Measurements from ENCODE around the gene TMEM184B.

Gene TMEM184B

GRCh38 chr22:38219632-38220031, 53.2 kb downstream of the TMEM184B start:
- Histone ChIP-seq H3K9me3 (replicated peaks in 1 of 2; ENCODE audit: control insufficient read depth in 2 of 2, insufficient read depth in 1 of 2, low read depth in 1 of 2, low read length in 2 of 2) (no peaks in the 10 kb centered on the region), H2AK5ac (ENCODE audit: low read depth, low read length) (no peak overlapping the region), H3K14ac (ENCODE audit: low read length) (no peak overlapping the region), H2BK5ac (ENCODE audit: low read length) (no peak overlapping the region), H3K4me2 (ENCODE audit: insufficient read depth, low read length, poor library complexity, severe bottlenecking) (no peak overlapping the region), H2BK120ac (ENCODE audit: low read depth, low read length) (no peak overlapping the region), H3K4me3 (ENCODE audit: low read length in 2 of 2) (no peak overlapping the region), H2BK12ac (ENCODE audit: low read length) (peak overlapping the region; percentile 93), H3K18ac (ENCODE audit: low read length) (peak overlapping the region; percentile 65), H3K4me1 (ENCODE audit: control insufficient read depth in 2 of 2, insufficient read depth in 1 of 2, low read depth in 1 of 2, low read length in 2 of 2) (peaks cover 7 to 20% of the 10 kb centered on the region in 2 donors), H3K36me3 (replicated peaks in 1 of 2; ENCODE audit: control insufficient read depth in 2 of 2, insufficient read depth in 2 of 2, low read length in 2 of 2) (peaks cover 17 to 45% of the 10 kb centered on the region in 2 donors), H3K79me1 (ENCODE audit: low read depth, low read length) (no peaks in the 10 kb centered on the region), H3K23ac (ENCODE audit: low read depth, low read length, poor library complexity) (peak overlapping the region; percentile 71), H4K91ac (ENCODE audit: low read depth, low read length, poor library complexity) (no peak overlapping the region), H3K4ac (ENCODE audit: low read length) (no peak overlapping the region), H3K9ac (ENCODE audit: low read depth, low read length, poor library complexity) (peak overlapping the region; percentile 63), H2AFZ (ENCODE audit: low read length) (no peak overlapping the region), H4K8ac (ENCODE audit: low read depth, low read length) (no peak overlapping the region), H3K27me3 (ENCODE audit: control insufficient read depth in 3 of 3, insufficient read depth in 3 of 3, low read depth in 1 of 3, low read length in 3 of 3) (no peaks in the 10 kb centered on the region), H2BK15ac (ENCODE audit: low read length) (no peak overlapping the region), H3K27ac (replicated peaks; ENCODE audit: low read length) (peak overlapping the region; percentile 28)
- no CpG with 5 or more reads among the region's 10 CpGs for WGBS, 2 donors (ENCODE audit: extremely low coverage in 2 of 2, insufficient read length in 2 of 2, insufficient replicate concordance in 1 of 2)
- no peak for DNase-seq (ENCODE audit: low spot score)

GRCh38 chr22:38218661-38219622, 53.9 kb downstream of the TMEM184B start:
- WGBS, 2 donors (ENCODE audit: extremely low coverage in 2 of 2, insufficient read length in 2 of 2, insufficient replicate concordance in 1 of 2) = no CpG with 5 or more reads among the region's 25 CpGs
- no peak overlapping the region for H2AFZ ChIP-seq (ENCODE audit: low read length)
- H3K79me1 ChIP-seq (ENCODE audit: low read depth, low read length) = no peaks in the 10 kb centered on the region
- H2BK15ac ChIP-seq (ENCODE audit: low read length) = peak overlapping the region; percentile 62
- H3K4me2 ChIP-seq (ENCODE audit: insufficient read depth, low read length, poor library complexity, severe bottlenecking) = no peak overlapping the region
- H3K27ac ChIP-seq (replicated peaks; ENCODE audit: low read length) = peak overlapping the region; percentile 28
- peak overlapping the region; percentile 63 for H3K9ac ChIP-seq (ENCODE audit: low read depth, low read length, poor library complexity)
- peaks cover 14 to 48% of the 10 kb centered on the region in 2 donors for H3K36me3 ChIP-seq (replicated peaks in 1 of 2; ENCODE audit: control insufficient read depth in 2 of 2, insufficient read depth in 2 of 2, low read length in 2 of 2)
- H4K8ac ChIP-seq (ENCODE audit: low read depth, low read length) = no peak overlapping the region
- no peak overlapping the region for H3K4me3 ChIP-seq (ENCODE audit: low read length in 2 of 2)
- no peaks in the 10 kb centered on the region for H3K9me3 ChIP-seq (replicated peaks in 1 of 2; ENCODE audit: control insufficient read depth in 2 of 2, insufficient read depth in 1 of 2, low read depth in 1 of 2, low read length in 2 of 2)
- H3K18ac ChIP-seq (ENCODE audit: low read length) = peak overlapping the region; percentile 65
- no peak for DNase-seq (ENCODE audit: low spot score)
- peak overlapping the region; percentile 93 for H2BK12ac ChIP-seq (ENCODE audit: low read length)
- H3K23ac ChIP-seq (ENCODE audit: low read depth, low read length, poor library complexity) = peak overlapping the region; percentile 71
- H3K27me3 ChIP-seq (ENCODE audit: control insufficient read depth in 3 of 3, insufficient read depth in 3 of 3, low read depth in 1 of 3, low read length in 3 of 3) = peaks cover 0 to 7% (median 0%) of the 10 kb centered on the region in 3 experiments
- no peak overlapping the region for H3K14ac ChIP-seq (ENCODE audit: low read length)
- H4K91ac ChIP-seq (ENCODE audit: low read depth, low read length, poor library complexity) = no peak overlapping the region
- H2BK5ac ChIP-seq (ENCODE audit: low read length) = peak overlapping the region; percentile 44
- H3K4ac ChIP-seq (ENCODE audit: low read length) = no peak overlapping the region
- peak overlapping the region; percentile 10 for H2AK5ac ChIP-seq (ENCODE audit: low read depth, low read length)
- peaks cover 7 to 25% of the 10 kb centered on the region in 2 donors for H3K4me1 ChIP-seq (ENCODE audit: control insufficient read depth in 2 of 2, insufficient read depth in 1 of 2, low read depth in 1 of 2, low read length in 2 of 2)
- H2BK120ac ChIP-seq (ENCODE audit: low read depth, low read length) = no peak overlapping the region

GRCh38 chr22:38215156-38216038, 57.4 kb downstream of the TMEM184B start:
- no peak overlapping the region for H3K27ac ChIP-seq (replicated peaks; ENCODE audit: low read length)
- H4K8ac ChIP-seq (ENCODE audit: low read depth, low read length) = no peak overlapping the region
- no peak overlapping the region for H2BK15ac ChIP-seq (ENCODE audit: low read length)
- no peak overlapping the region for H2BK12ac ChIP-seq (ENCODE audit: low read length)
- H2BK5ac ChIP-seq (ENCODE audit: low read length) = no peak overlapping the region
- peak overlapping the region; percentile 60 for H2AK5ac ChIP-seq (ENCODE audit: low read depth, low read length)
- peaks cover 2 to 38% of the 10 kb centered on the region in 2 donors for H3K36me3 ChIP-seq (replicated peaks in 1 of 2; ENCODE audit: control insufficient read depth in 2 of 2, insufficient read depth in 2 of 2, low read length in 2 of 2)
- peak overlapping the region; percentile 47 for H3K14ac ChIP-seq (ENCODE audit: low read length)
- WGBS, 2 donors (ENCODE audit: extremely low coverage in 2 of 2, insufficient read length in 2 of 2, insufficient replicate concordance in 1 of 2) = no CpG with 5 or more reads among the region's 11 CpGs
- H3K4me2 ChIP-seq (ENCODE audit: insufficient read depth, low read length, poor library complexity, severe bottlenecking) = no peak overlapping the region
- H3K4me1 ChIP-seq (ENCODE audit: control insufficient read depth in 2 of 2, insufficient read depth in 1 of 2, low read depth in 1 of 2, low read length in 2 of 2) = peaks cover 7 to 27% of the 10 kb centered on the region in 2 donors
- H3K18ac ChIP-seq (ENCODE audit: low read length) = peak overlapping the region; percentile 32
- no peaks in the 10 kb centered on the region for H3K9me3 ChIP-seq (replicated peaks in 1 of 2; ENCODE audit: control insufficient read depth in 2 of 2, insufficient read depth in 1 of 2, low read depth in 1 of 2, low read length in 2 of 2)
- H3K23ac ChIP-seq (ENCODE audit: low read depth, low read length, poor library complexity) = no peak overlapping the region
- DNase-seq (ENCODE audit: low spot score) = no peak
- H3K79me1 ChIP-seq (ENCODE audit: low read depth, low read length) = no peaks in the 10 kb centered on the region
- no peak overlapping the region for H3K4me3 ChIP-seq (ENCODE audit: low read length in 2 of 2)
- no peak overlapping the region for H3K9ac ChIP-seq (ENCODE audit: low read depth, low read length, poor library complexity)
- H3K27me3 ChIP-seq (ENCODE audit: control insufficient read depth in 3 of 3, insufficient read depth in 3 of 3, low read depth in 1 of 3, low read length in 3 of 3) = peaks cover 0 to 13% (median 0%) of the 10 kb centered on the region in 3 experiments
- no peak overlapping the region for H2BK120ac ChIP-seq (ENCODE audit: low read depth, low read length)
- no peak overlapping the region for H2AFZ ChIP-seq (ENCODE audit: low read length)
- no peak overlapping the region for H3K4ac ChIP-seq (ENCODE audit: low read length)
- H4K91ac ChIP-seq (ENCODE audit: low read depth, low read length, poor library complexity) = no peak overlapping the region
